Transverse colon (tissue), 4 donors: ENCODE measurements around the gene DUSP21. TPM values are rescaled to one million over a fixed set of nuclear protein-coding genes. Genes with fewer than 3 reads are reported as not detected.
"Not testable (repeated sequence)": the region's sequence is repeated elsewhere in the genome, so short reads cannot be mapped to it uniquely, and the experiment has no call there.

Experiments used
- DNase-seq: peaks from one replicate; pipeline ENCODE4 v3.0.0-alpha.2; 2019
- H3K27ac ChIP-seq, 4 donors: fragments of 200-600 bp; sonication (generic); 2 replicates each; pipeline ENCODE4 v1.5.1; 2016 to 2018; ENCODE audit warnings: inconsistent platforms in 4 of 4
- H3K27me3 ChIP-seq: fragments of 200-600 bp; sonication (generic); 2 replicates; pipeline ENCODE4 v1.5.1; 2017; ENCODE audit warnings: inconsistent platforms
- H3K36me3 ChIP-seq, 4 donors: fragments of 200-600 bp; sonication (generic); 2 replicates each; pipeline ENCODE4 v1.5.1; 2017 to 2019; ENCODE audit warnings: inconsistent platforms in 4 of 4
- H3K4me1 ChIP-seq, 4 donors: fragments of 200-600 bp; sonication (generic); 2 replicates each; pipeline ENCODE4 v1.5.1; 2017 to 2020; ENCODE audit warnings: inconsistent platforms in 4 of 4
- H3K4me3 ChIP-seq, 4 donors: fragments of 200-600 bp; sonication (generic); 1 replicate in 1 of 4; 2 replicates in 3 of 4; pipeline versions ENCODE4 v1.5.1 to v1.6.1; 2017 to 2019; ENCODE audit warnings: inconsistent platforms in 4 of 4
- H3K9me3 ChIP-seq, 2 donors: fragments of 200-600 bp; sonication (generic); 2 replicates each; pipeline ENCODE4 v1.5.1; 2017 to 2019; ENCODE audit warnings: inconsistent platforms in 2 of 2
- EP300 ChIP-seq: sonication (generic); formaldehyde crosslinking; IDR thresholded peaks from one replicate; pipeline ENCODE4 v1.6.1; 2017; ENCODE audit warnings: antibody characterized with exemption, low read depth
- POLR2A ChIP-seq: fragments of 450-650 bp; IDR thresholded peaks from one replicate; pipeline ENCODE4 v1.6.1; 2016; ENCODE audit warnings: antibody characterized with exemption, mild to moderate bottlenecking, moderate library complexity
- POLR2AphosphoS5 ChIP-seq, 3 donors: sonication (generic); formaldehyde crosslinking; IDR thresholded peaks; one replicate each; pipeline ENCODE4 v1.6.1; 2016; ENCODE audit warnings: antibody characterized with exemption in 3 of 3
- WGBS, 2 donors: methylation state at CpG; one replicate each; pipeline ENCODE4 v1.1.5; 2018; ENCODE audit warnings: low coverage in 1 of 2; 5-methylcytosine and 5-hydroxymethylcytosine counted together
- in situ Hi-C, 4 donors: fragments of 200-750 bp; cut with MboI; loops; one replicate each; pipeline versions ENCODE4 v1.15.0 to v1.15.1; 2017; ENCODE audit warnings: low sequenced_read_pairs in 3 of 4, low pct_ligation_motif_present in 1 of 4, low pct_unique_long_range_greater_than_20kb in 1 of 4
- intact Hi-C: fragments of 100-400 bp; cut with DNase I; formaldehyde crosslinking; loops from one replicate; pipeline ENCODE4 v1.15.1; 2023; ENCODE audit warnings: low total_unique reads
- total RNA-seq, 4 donors: library from RNA; depleted of rRNA; stranded (reverse); fragments of >200 nt; gene quantifications; one replicate each; pipeline ENCODE4 v1.1.0, GENCODE V29; 2016
- TF ChIP-seq, protein P1 (sequence below), 5 experiments: fragments of 200-600 bp in 3 of 5; fragments of 450-650 bp in 2 of 5; sonication (generic) in 3 of 5; IDR thresholded peaks; 1 replicate in 2 of 5; 2 replicates in 3 of 5; pipeline ENCODE4 v1.5.1; 2016 to 2017; ENCODE audit warnings: antibody characterized with exemption in 5 of 5, inconsistent platforms in 3 of 5, mild to moderate bottlenecking in 2 of 5, moderate library complexity in 1 of 5

DUSP21 gene
- total RNA-seq, 4 donors from 2014 or later = not detected

DNA sequence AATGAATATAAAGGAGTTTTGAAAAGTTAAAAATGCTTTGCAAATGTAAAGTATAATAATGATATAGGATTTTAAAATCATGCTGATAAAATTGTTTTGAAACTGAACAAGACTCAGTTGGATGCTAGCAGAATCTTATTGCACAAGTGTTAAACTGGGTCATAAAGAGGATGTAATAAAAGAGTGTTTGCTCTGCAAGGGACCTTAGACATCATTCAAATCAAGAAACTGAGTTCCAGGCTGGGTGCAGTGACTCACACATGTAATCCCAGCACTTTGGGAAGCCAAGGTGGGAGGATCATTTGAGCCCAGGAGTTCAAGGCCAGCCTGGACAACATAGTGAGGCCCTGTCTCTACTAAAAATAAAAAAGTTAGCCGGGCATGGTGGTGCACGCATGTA, 27.5 kb upstream of the DUSP21 start:
- DNase-seq = peak; percentile 27
- H3K27me3 ChIP-seq = no peaks in the 10 kb centered on the region

DNA sequence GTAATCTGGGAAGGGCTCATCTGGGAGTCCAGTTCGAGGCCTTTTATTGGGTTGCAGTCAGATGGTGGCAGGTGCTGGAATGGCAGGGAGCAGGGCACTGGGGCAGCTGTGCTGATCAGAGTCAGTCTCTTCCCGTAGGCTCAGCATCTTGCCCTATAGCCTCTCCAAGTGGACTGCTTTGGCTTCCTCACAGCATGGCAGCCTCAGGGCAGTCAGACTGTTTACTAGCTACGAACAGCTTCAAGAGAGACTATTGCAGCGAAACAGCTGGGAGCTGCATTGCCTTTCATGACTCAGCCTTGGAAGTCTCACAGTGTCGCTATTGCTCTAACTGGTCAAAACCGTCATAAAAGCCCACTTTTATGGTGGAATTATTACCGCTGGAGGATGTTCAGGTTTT, 26.8 kb upstream of the DUSP21 start:
- DNase-seq = no peak
- WGBS, 2 donors = 85% methylated on average over 6 of the region's 7 CpGs; no CpG with 5 or more reads in 1 of the 2 donors
- Histone ChIP-seq H3K4me1 (no peaks in the 10 kb centered on the region), H3K9me3 (no peaks in the 10 kb centered on the region), H3K4me3 (no peak overlapping the region), H3K27ac (no peak overlapping the region), H3K27me3 (no peaks in the 10 kb centered on the region), H3K36me3 (no peaks in the 10 kb centered on the region)
- TF ChIP-seq, protein P1, sequence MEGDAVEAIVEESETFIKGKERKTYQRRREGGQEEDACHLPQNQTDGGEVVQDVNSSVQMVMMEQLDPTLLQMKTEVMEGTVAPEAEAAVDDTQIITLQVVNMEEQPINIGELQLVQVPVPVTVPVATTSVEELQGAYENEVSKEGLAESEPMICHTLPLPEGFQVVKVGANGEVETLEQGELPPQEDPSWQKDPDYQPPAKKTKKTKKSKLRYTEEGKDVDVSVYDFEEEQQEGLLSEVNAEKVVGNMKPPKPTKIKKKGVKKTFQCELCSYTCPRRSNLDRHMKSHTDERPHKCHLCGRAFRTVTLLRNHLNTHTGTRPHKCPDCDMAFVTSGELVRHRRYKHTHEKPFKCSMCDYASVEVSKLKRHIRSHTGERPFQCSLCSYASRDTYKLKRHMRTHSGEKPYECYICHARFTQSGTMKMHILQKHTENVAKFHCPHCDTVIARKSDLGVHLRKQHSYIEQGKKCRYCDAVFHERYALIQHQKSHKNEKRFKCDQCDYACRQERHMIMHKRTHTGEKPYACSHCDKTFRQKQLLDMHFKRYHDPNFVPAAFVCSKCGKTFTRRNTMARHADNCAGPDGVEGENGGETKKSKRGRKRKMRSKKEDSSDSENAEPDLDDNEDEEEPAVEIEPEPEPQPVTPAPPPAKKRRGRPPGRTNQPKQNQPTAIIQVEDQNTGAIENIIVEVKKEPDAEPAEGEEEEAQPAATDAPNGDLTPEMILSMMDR (IDR thresholded peaks at IDR 0.05) = no peak
- TF ChIP-seq EP300 (no peak), POLR2A (no peak), POLR2AphosphoS5 (IDR thresholded peaks at IDR 0.05) (no peak)
- intact Hi-C loops = no loop called here
- in situ Hi-C loops = no loop called here

More for the DNA sequence above, 27.5 kb upstream of the DUSP21 start:
- no peaks in the 10 kb centered on the region for H3K9me3 ChIP-seq
- in situ Hi-C loops (no loop called here), intact Hi-C loops (no loop called here)
- no peak overlapping the region for H3K4me3 ChIP-seq
- TF ChIP-seq POLR2A (no peak), EP300 (no peak), POLR2AphosphoS5 (IDR thresholded peaks at IDR 0.05) (no peak)
- TF ChIP-seq, protein P1 (IDR thresholded peaks at IDR 0.05) = no peak
- no peaks in the 10 kb centered on the region for H3K36me3 ChIP-seq
- no peaks in the 10 kb centered on the region for H3K4me1 ChIP-seq
- no peak overlapping the region for H3K27ac ChIP-seq
- 69% methylated on average over 2 of the region's 2 CpGs; no CpG with 5 or more reads in 1 of the 2 donors for WGBS, 2 donors

GRCh38 chrX:44822601-44823000, 21.2 kb upstream of the DUSP21 start:
- DNase-seq = no peak
- no peaks in the 10 kb centered on the region for H3K9me3 ChIP-seq
- H3K27ac ChIP-seq = no peak overlapping the region
- H3K4me1 ChIP-seq = no peaks in the 10 kb centered on the region
- H3K36me3 ChIP-seq = no peaks in the 10 kb centered on the region
- TF ChIP-seq EP300 (no peak), POLR2AphosphoS5 (IDR thresholded peaks at IDR 0.05) (no peak), POLR2A (no peak)
- TF ChIP-seq, protein P1 (IDR thresholded peaks at IDR 0.05) = no peak
- H3K27me3 ChIP-seq = no peaks in the 10 kb centered on the region
- intact Hi-C loops = no loop called here
- in situ Hi-C loops = no loop called here
- H3K4me3 ChIP-seq = no peak overlapping the region

DNA sequence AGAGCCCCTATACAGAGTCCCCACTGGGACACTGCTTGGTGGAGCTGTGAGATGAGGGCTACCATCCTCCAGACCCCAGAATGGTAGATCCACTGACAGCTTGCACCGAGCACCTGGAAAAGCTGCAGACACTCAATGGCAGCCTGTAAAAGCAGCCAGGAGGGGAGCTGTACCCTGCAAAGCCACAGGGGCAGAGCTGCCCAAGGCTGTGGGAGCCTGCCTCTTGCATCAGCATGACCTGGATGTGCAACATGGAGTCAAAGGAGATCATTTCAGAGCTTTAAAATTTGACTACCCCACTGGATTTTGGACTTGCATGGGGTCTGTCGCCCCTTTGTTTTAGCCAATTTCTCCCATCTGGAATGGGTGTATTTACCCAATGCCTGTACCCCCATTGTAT, 20.6 kb upstream of the DUSP21 start:
- H3K27me3 ChIP-seq, H3K4me3 ChIP-seq, H3K36me3 ChIP-seq, DNase-seq, in situ Hi-C loops, intact Hi-C loops, H3K4me1 ChIP-seq, H3K27ac ChIP-seq, H3K9me3 ChIP-seq: not testable (repeated sequence)
- WGBS, 2 donors = 80% methylated on average over 2 of the region's 2 CpGs; no CpG with 5 or more reads in 1 of the 2 donors

GRCh38 chrX:44828008-44828605, 15.7 kb upstream of the DUSP21 start:
- DNase-seq = no peak
- H3K4me3 ChIP-seq = no peak overlapping the region
- 62 to 71% methylated on average over 3 to 4 of the region's 4 CpGs for WGBS, 2 donors
- H3K27ac ChIP-seq = no peak overlapping the region
- in situ Hi-C loops = no loop called here
- TF ChIP-seq POLR2AphosphoS5 (IDR thresholded peaks at IDR 0.05) (no peak), POLR2A (no peak), EP300 (no peak)
- TF ChIP-seq, protein P1 (IDR thresholded peaks at IDR 0.05) = no peak
- no peaks in the 10 kb centered on the region for H3K9me3 ChIP-seq
- intact Hi-C loops = no loop called here
- H3K36me3 ChIP-seq = no peaks in the 10 kb centered on the region
- peaks cover 0 to 2% (median 0%) of the 10 kb centered on the region in 4 donors for H3K4me1 ChIP-seq
- no peaks in the 10 kb centered on the region for H3K27me3 ChIP-seq
